ENCODE data around the gene ITPR2. TPM values are rescaled to one million over a fixed set of nuclear protein-coding genes. Genes with fewer than 3 reads are reported as not detected.
"Not testable (repeated sequence)": the region's sequence is repeated elsewhere in the genome, so short reads cannot be mapped to it uniquely, and the experiment has no call there.

The ITPR2 gene
- polyA plus RNA-seq, 1 of the 3 experiments (the other 2 are of a cell fraction) = 2.3 TPM

- no peak for TF ChIP-seq SMC3 (IDR thresholded peaks at IDR 0.05; ENCODE audit: low read depth, low read length)
- no peak for TF ChIP-seq FOSL2 (IDR thresholded peaks at IDR 0.05; ENCODE audit: borderline replicate concordance, low read depth)
- no peak for TF ChIP-seq TAF1 (IDR thresholded peaks at IDR 0.05; ENCODE audit: borderline replicate concordance, low read depth, low read length)
- TF ChIP-seq USF2 (IDR thresholded peaks at IDR 0.05; ENCODE audit: borderline replicate concordance, low read depth, low read length) = no peak
- TF ChIP-seq MEF2A (IDR thresholded peaks at IDR 0.05; ENCODE audit: borderline replicate concordance, low read depth) = no peak
- TF ChIP-seq RAD21 (IDR thresholded peaks at IDR 0.05; ENCODE audit: low read length) = no peak
- TF ChIP-seq PBX3 (IDR thresholded peaks at IDR 0.05) = no peak
- TF ChIP-seq SIN3A (IDR thresholded peaks at IDR 0.05; ENCODE audit: borderline replicate concordance, low read depth, low read length) = no peak
Measured at GRCh38 chr12:26520109-26520508, 312.9 kb downstream of the ITPR2 start (continued).

DNA sequence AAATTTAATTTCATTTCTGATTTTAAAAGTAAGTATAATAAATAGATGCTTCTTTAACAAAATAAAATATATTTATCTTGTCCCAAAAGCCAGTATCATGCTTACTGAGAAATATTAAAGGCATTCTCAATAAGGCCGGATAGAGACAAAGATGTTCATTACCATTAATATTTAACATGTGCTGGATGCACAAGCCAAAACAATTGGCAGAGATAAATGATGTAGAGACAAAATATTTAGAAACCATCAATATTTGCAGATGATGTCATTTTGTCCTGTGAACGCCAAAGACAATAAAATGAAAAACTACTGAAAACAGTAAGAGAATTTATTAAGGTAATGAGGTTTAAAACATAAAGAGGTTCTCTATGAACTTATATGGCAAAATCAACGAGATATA, 313.5 kb downstream of the ITPR2 start:
- WGBS (ENCODE audit: low lambda C conversion rate) = 84% methylated on average over 3 of the region's 3 CpGs
- Histone ChIP-seq H3K36me3 (replicated peaks in 1 of 2; ENCODE audit: control insufficient read depth in 1 of 2, insufficient read depth in 2 of 2, low read length in 1 of 2) (peaks cover 0 to 10% of the 10 kb centered on the region in 2 experiments), H3K4me3 (ENCODE audit: low read depth in 2 of 2, low read length in 1 of 2) (no peak overlapping the region), H4K20me1 (ENCODE audit: insufficient read depth) (no peaks in the 10 kb centered on the region), H3K9ac (no peak overlapping the region), H3K4me2 (no peak overlapping the region), H3K27me3 (ENCODE audit: insufficient read depth) (no peaks in the 10 kb centered on the region), H3K9me3 (peaks cover 15% of the 10 kb centered on the region), H3K4me1 (ENCODE audit: control insufficient read depth in 1 of 2, insufficient read depth in 2 of 2, low read depth in 1 of 2, low read length in 1 of 2) (peaks cover 4 to 8% of the 10 kb centered on the region in 2 experiments; a peak in 3 of 4 replicates), H3K79me2 (ENCODE audit: insufficient read depth) (no peaks in the 10 kb centered on the region; the same call in 1 of the 2 replicates), H3K9me2 (no peaks in the 10 kb centered on the region), H3K27ac (ENCODE audit: low read depth in 2 of 2, low read length in 1 of 2) (no peak overlapping the region), H3F3A (replicated peaks; ENCODE audit: insufficient read depth) (peaks cover 8% of the 10 kb centered on the region), H2AFZ (ENCODE audit: low read depth) (no peak overlapping the region)
- ChIA-PET CTCF (no interaction called here), POLR2A (no interaction called here)
- DNase-seq = no peak
- TF ChIP-seq, protein P1, sequence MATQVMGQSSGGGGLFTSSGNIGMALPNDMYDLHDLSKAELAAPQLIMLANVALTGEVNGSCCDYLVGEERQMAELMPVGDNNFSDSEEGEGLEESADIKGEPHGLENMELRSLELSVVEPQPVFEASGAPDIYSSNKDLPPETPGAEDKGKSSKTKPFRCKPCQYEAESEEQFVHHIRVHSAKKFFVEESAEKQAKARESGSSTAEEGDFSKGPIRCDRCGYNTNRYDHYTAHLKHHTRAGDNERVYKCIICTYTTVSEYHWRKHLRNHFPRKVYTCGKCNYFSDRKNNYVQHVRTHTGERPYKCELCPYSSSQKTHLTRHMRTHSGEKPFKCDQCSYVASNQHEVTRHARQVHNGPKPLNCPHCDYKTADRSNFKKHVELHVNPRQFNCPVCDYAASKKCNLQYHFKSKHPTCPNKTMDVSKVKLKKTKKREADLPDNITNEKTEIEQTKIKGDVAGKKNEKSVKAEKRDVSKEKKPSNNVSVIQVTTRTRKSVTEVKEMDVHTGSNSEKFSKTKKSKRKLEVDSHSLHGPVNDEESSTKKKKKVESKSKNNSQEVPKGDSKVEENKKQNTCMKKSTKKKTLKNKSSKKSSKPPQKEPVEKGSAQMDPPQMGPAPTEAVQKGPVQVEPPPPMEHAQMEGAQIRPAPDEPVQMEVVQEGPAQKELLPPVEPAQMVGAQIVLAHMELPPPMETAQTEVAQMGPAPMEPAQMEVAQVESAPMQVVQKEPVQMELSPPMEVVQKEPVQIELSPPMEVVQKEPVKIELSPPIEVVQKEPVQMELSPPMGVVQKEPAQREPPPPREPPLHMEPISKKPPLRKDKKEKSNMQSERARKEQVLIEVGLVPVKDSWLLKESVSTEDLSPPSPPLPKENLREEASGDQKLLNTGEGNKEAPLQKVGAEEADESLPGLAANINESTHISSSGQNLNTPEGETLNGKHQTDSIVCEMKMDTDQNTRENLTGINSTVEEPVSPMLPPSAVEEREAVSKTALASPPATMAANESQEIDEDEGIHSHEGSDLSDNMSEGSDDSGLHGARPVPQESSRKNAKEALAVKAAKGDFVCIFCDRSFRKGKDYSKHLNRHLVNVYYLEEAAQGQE (IDR thresholded peaks at IDR 0.05; ENCODE audit: low read depth, low read length) = no peak

- H3K27me3 ChIP-seq (ENCODE audit: insufficient read depth); H2AFZ ChIP-seq (ENCODE audit: low read depth); DNase-seq; H3K9ac ChIP-seq; H3K4me2 ChIP-seq; H3K9me2 ChIP-seq; H3F3A ChIP-seq (replicated peaks; ENCODE audit: insufficient read depth); H4K20me1 ChIP-seq (ENCODE audit: insufficient read depth); H3K36me3 ChIP-seq (replicated peaks in 1 of 2; ENCODE audit: control insufficient read depth in 1 of 2, insufficient read depth in 2 of 2, low read length in 1 of 2); H3K79me2 ChIP-seq (ENCODE audit: insufficient read depth); H3K4me1 ChIP-seq (ENCODE audit: control insufficient read depth in 1 of 2, insufficient read depth in 2 of 2, low read depth in 1 of 2, low read length in 1 of 2); CTCF ChIA-PET; H3K4me3 ChIP-seq (ENCODE audit: low read depth in 2 of 2, low read length in 1 of 2); H3K27ac ChIP-seq (ENCODE audit: low read depth in 2 of 2, low read length in 1 of 2); POLR2A ChIA-PET: not testable (repeated sequence)
- H3K9me3 ChIP-seq = peaks cover 10% of the 10 kb centered on the region
- WGBS (ENCODE audit: low lambda C conversion rate) = 82% methylated on average over 3 of the region's 3 CpGs
Measured at GRCh38 chr12:26517320-26517719, 315.7 kb downstream of the ITPR2 start.
